Endothelial cell of umbilical vein (primary cell): Measurements from ENCODE around the gene TEDC1.

Experiments used
- EZH2 ChIP-seq: IDR thresholded peaks from 2 replicates; pipeline ENCODE4 v1.6.1; 2012; ENCODE audit warnings: borderline replicate concordance, low read depth, mild to moderate bottlenecking, moderate library complexity, low read length, inconsistent platforms; ENCODE audit not compliant: severe bottlenecking
- MYC ChIP-seq: IDR thresholded peaks from one replicate; pipeline ENCODE4 v1.6.1; 2011; ENCODE audit warnings: mild to moderate bottlenecking, low read depth, low read length
- POLR2A ChIP-seq: IDR thresholded peaks from 2 replicates; pipeline ENCODE4 v1.6.1; 2012; ENCODE audit warnings: low read depth, mild to moderate bottlenecking, control low read depth, low read length
- TF ChIP-seq, protein P1 (sequence below), 2 donors: IDR thresholded peaks; 1 replicate in 1 of 2; 2 replicates in 1 of 2; pipeline ENCODE4 v1.5.1; 2011; ENCODE audit warnings: low read length in 2 of 2, mild to moderate bottlenecking in 2 of 2, moderate library complexity in 2 of 2, control low read depth in 1 of 2, inconsistent platforms in 1 of 2, low read depth in 1 of 2; ENCODE audit not compliant: insufficient read depth in 1 of 2; ENCODE audit errors: extremely low read depth in 1 of 2

DNA sequence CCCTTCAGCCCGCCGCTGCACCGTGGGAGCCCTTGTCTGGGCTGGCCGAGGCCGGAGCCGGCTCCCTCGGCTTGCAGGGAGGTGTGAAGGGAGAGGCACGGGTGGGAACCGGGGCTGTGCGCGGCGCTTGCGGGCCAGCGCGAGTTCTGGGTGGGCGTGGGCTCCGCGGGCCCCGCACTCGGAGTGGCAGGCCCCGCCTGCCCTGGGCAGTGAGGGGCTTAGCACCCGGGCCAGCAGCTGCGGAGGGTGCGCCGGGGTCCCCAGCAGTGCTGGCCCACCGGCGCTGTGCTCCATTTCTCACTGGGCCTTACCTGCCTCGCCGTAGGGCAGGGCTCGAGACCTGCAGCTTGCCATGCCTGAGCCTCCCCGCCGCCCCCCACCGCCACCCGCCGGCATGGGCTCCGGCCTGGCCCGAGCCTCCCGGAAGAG, 56.7 kb downstream of the TEDC1 start:
- TF ChIP-seq EZH2 (no peak), MYC (no peak), POLR2A (no peak)
- TF ChIP-seq, protein P1, sequence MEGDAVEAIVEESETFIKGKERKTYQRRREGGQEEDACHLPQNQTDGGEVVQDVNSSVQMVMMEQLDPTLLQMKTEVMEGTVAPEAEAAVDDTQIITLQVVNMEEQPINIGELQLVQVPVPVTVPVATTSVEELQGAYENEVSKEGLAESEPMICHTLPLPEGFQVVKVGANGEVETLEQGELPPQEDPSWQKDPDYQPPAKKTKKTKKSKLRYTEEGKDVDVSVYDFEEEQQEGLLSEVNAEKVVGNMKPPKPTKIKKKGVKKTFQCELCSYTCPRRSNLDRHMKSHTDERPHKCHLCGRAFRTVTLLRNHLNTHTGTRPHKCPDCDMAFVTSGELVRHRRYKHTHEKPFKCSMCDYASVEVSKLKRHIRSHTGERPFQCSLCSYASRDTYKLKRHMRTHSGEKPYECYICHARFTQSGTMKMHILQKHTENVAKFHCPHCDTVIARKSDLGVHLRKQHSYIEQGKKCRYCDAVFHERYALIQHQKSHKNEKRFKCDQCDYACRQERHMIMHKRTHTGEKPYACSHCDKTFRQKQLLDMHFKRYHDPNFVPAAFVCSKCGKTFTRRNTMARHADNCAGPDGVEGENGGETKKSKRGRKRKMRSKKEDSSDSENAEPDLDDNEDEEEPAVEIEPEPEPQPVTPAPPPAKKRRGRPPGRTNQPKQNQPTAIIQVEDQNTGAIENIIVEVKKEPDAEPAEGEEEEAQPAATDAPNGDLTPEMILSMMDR (IDR thresholded peaks at IDR 0.05; ENCODE audit: extremely low read depth in 1 of 2, insufficient read depth in 1 of 2, low read depth in 1 of 2, low read length in 2 of 2) = no peak
